GM18909 (cell line): Measurements from ENCODE around the gene CLCNKA.
"Not testable (repeated sequence)": the region's sequence is repeated elsewhere in the genome, so short reads cannot be mapped to it uniquely, and the experiment has no call there.

Experiments
- ATAC-seq: cut with Tn5 transposase; IDR thresholded peaks from one replicate; pipeline ENCODE4 v1.9.1; 2021; ENCODE audit warnings: mild to moderate bottlenecking; ENCODE audit not compliant: unreplicated experiment, poor library complexity

Gene CLCNKA

GRCh38 chr1:16033103-16033632 is 11.3 kb downstream of the CLCNKA start:
- ATAC-seq: not testable (repeated sequence)

- ATAC-seq: not testable (repeated sequence)
Observed at GRCh38 chr1:16036461-16036860, 14.6 kb downstream of the CLCNKA start.

- no peak for ATAC-seq
Observed at GRCh38 chr1:16038620-16038912, 16.7 kb downstream of the CLCNKA start.

- not testable (repeated sequence) for ATAC-seq
Observed at GRCh38 chr1:16039871-16040270, 18.0 kb downstream of the CLCNKA start.

GRCh38 chr1:16041200-16041599 is 19.4 kb downstream of the CLCNKA start:
- ATAC-seq: no peak

DNA sequence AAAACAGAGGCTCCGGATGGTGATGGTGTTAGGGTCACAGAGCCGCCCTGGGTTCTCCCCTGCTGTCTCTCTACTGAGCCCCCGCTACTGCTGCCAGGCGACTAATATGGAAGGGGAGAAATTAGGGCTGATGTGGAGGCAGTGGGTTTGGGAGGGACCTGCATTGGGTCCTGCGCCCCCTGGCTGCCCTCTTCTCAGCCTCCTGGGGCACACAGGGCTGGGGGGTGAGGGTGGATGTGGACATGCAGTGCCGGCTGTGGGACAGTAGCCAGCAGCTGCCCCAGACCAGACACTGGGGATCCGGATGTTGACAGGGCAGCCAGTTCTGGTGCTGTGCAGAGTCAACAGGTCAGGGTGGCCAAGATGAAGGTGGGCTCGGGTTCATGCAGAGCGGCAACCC is 20.3 kb downstream of the CLCNKA start:
- ATAC-seq: no peak

DNA sequence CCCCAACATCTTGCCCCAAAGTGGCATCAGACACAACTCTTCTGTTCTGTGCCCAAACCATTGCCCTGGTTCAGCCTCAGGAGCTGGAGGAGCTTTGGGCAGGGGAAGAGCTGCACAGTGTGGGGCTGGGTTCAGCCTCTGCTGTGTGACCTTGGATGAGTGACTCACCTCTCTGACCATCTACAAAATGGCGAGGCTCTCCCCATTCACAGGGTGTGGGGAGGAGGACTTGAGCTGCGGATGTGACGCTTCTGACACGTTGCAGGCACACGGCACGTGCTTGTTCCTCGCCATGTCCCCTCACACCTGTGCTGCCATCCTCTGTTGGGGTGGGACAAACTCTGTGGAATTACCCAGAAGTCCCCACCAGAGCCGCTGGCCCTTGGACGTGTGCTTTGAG is 20.8 kb downstream of the CLCNKA start:
- ATAC-seq: not testable (repeated sequence)

DNA sequence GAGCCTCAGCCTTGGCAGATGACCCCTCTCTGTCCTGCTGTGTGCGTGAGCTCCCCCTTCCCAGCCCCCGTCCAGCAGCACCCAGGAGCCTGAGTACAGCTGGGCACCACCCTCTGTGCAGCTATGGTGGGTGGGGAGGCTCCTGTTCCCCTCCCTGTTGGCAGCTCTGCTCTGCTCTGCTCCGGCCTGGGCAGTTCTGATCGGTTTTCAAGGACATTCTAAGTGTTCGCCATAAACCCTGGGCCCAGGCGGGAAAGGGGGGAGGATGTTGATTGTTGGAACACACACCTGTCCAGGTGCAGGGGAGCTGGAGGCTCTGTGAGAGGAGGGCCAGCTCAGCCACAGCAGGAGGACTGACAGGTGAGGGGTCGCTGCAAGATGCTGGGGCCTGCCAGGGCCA is 21.7 kb downstream of the CLCNKA start, which contains the start of gene CLCNKB:
Gene CLCNKB (plus strand): TSS at position 262 of the 400 bp plus-strand sequence. CDS start 711 bp downstream, outside the sequence.
- no peak for ATAC-seq

GRCh38 chr1:16043950-16044349 is 22.1 kb downstream of the CLCNKA start:
- no peak for ATAC-seq

DNA sequence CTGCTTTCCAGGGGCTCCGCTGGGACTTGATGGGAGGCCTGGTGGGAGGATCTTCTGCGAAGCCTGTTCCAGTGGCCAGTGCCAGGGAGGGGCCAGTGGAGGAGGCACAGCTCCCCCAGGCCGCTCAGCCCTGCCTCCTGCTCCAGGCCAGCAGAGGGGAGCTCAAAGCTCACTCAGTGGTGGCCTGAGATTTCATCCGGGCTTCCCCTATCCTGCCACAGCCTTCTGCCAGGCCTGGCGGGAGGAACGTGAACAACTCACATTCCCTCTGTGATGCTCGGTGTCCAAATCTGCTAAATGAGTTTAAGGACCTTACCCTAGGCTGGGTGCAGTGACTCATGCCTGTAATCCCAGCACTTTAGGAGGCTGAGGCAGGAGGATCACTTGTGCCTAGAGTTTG is 25.0 kb downstream of the CLCNKA start:
- ATAC-seq: no peak

DNA sequence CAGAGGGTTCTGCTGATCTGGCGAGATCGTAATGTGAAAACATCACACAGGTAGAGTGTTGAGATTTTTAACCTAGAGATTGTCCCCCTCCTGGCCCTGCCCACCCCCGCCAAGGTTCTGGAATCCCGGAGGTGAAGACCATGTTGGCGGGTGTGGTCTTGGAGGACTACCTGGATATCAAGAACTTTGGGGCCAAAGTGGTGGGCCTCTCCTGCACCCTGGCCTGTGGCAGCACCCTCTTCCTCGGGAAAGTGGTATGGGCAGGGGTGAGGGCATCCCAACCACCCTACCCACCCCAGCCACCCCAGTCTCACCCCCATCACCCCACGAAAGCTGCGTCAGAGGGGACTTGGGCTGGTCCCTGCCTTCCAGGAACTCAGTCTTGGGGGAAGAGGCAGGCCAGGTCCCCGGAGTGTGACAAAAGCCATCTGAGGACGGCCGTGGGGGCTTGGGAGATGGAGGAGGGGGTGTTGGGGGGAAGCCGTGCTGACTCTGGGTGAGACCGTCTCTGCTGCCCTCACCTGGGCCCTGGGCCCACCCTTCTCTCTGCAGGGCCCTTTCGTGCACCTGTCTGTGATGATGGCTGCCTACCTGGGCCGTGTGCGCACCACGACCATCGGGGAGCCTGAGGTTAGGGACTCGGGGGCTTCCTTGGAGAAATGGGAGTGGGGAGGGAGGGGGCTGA is 26.1 kb downstream of the CLCNKA start:
- no peak for ATAC-seq

- ATAC-seq: no peak
Observed at GRCh38 chr1:16048573-16049189, 26.8 kb downstream of the CLCNKA start.

DNA sequence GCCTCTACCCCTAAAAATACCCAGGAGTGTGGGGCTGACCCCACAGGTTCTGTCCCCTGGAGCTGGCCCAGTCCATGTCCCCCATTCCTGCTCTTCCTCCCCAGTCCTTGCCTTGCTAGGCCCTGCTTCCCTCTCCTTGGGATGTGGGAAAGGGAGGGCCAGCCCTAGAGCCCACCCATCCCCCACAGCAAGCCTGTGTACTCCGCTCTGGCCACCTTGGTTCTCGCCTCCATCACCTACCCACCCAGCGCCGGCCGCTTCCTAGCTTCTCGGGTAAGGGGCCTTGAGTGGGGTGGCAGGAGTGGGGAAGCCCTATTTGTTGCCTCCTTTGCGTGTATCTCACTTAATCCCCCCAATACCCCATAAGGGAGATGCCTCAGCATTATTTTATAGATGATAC is 28.5 kb downstream of the CLCNKA start:
- ATAC-seq: no peak

DNA sequence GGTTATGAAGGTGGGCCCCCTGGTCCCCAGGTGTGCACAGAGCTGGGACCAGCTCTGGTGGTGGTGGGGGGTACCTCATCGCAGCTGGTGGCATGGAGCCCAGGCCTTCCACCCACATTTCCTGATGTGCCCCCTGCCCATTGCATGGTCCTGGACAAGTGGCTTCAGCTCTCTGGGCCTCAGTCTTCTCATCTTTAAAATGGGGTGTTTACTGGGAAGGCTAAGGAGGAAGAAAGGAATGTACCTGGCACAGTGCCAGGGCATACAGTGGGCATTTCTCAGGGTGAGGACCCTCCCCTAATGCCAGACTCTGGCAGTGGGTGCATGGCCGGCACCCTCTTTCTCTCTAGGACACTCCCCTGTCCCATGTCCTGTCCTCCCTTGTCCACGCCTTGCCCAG is 29.2 kb downstream of the CLCNKA start:
- no peak for ATAC-seq

DNA sequence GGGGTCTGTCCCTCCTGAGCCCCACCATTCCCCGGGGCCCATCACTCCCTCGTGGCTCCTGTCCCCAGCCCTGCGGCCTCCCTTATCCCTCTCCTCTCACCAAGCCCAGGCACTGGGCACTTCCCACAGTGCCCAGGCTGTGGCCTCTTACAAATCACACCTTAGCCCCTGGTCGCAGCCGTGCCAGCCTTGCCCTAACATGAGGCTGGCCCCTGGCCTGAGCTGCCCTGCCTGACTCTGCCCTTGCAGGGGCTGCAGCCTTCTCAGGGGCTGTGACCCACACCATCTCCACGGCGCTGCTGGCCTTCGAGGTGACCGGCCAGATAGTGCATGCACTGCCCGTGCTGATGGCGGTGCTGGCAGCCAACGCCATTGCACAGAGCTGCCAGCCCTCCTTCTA is 30.1 kb downstream of the CLCNKA start:
- ATAC-seq: not testable (repeated sequence)

- no peak for ATAC-seq
Observed at GRCh38 chr1:16053781-16054502, 32.1 kb downstream of the CLCNKA start.

DNA sequence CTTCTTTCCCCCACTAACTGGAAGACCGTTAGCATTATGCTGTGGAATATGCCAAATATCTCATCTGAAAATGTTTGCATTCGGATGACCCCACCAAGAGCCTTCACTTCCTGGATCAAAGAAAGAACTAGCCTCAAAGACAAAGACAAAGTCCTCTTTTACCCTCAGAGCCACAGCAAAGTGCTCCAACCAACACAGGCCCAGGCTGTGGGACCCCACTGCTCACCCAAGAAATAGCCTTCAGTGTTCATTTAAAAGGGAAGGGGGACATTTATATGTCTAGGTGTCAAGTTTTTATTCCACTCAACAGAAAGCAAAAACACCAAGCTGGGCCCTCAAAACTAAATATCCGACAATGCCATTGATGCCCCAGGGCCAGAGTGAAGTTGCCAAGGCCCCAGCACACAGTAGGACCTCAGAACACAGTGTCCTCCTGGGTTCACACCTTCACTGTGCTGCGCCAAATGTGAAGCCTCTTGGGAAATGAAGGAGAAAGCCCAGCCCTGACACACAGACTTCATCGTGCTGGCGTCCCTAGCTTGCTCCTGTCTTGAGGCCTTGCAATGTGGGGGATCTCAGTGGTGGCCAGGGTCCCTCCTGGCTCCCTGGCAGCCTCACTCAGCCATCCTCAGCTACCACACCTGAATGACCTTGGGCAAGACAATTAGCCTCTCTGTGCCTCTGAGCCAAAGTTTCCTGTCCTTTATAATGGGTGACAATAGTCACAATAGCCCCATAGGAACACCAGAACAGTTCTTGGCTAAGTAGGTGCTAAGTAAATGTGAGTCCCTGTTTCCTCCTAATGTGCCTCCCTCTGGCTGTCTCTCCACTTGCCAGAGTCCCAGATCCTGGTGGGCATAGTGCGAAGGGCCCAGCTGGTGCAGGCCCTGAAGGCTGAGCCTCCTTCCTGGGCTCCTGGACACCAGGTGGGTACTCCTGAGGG is 33.0 kb downstream of the CLCNKA start:
- no peak for ATAC-seq

DNA sequence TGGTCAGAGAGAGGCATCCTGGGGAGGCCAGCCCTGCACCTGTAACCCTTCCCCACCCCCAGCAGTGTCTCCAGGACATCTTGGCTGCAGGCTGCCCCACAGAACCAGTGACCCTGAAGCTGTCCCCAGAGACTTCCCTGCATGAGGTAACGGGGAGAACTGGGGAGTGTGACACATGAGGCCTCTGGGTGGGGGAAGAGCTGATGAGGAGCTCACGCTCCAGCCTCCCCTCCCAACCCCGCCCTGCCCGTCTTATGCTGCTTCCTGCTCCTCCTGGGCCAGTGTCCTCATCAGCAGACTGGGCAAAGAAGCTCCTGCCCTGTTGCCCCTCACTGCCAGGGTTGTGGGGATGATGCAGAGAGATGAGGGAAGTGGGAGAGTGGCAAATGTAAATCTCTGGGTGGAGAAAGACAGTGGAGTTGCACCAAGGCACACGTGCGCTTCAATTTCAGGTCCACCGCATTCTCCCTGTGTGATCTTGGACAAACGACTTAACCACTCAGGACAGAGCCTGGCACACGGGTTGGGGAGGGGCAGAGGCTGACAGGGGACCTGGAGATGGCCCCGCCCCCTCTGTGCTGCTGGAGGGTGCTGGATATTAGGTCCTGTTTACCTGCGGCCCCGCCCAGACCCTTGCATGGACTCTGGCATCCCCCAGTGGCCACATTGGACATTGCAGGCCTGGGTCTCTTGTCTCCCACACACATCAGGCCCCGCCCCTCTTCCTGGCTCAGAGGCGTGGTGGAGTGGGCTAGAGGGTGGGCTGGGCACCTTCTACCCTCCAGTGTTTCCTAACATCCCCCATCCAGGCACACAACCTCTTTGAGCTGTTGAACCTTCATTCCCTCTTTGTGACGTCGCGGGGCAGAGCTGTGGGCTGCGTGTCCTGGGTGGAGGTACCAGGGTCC is 34.0 kb downstream of the CLCNKA start:
- ATAC-seq: peak; percentile 61

DNA sequence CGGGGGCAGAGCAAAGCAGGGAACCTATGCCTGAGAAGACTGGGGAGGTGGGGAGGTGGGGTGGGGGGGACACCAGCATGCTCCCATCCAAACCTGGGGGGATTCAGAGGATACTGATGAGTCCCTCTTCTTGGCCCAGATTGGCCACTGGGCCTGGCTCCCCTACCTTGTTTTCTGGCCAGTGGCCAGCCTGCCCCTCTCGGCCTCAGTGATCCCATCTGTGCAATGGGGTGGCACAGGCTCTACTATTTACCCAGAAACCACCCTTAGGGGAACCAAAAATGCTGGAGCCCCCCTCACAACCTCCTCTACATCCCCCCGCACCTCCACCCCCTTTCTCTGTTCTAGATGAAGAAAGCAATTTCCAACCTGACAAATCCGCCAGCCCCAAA is 34.7 kb downstream of the CLCNKA start:
- not testable (repeated sequence) for ATAC-seq
